GM19397 (cell line): ENCODE measurements around the gene TMEM121.

Source experiments
- ATAC-seq: cut with Tn5 transposase; IDR thresholded peaks from one replicate; pipeline ENCODE4 v1.9.1; 2021; ENCODE audit warnings: mild to moderate bottlenecking, moderate library complexity; ENCODE audit not compliant: unreplicated experiment

Gene TMEM121

GRCh38 chr14:105497671-105498429 lies 28.5 kb upstream of the TMEM121 start:
- ATAC-seq: no peak

GRCh38 chr14:105498430-105499255 lies 27.7 kb upstream of the TMEM121 start:
- no peak for ATAC-seq

- ATAC-seq: no peak
Observed at GRCh38 chr14:105499256-105500035, 26.9 kb upstream of the TMEM121 start.

GRCh38 chr14:105500036-105500725 lies 26.2 kb upstream of the TMEM121 start:
- no peak for ATAC-seq

- ATAC-seq: no peak
Observed at GRCh38 chr14:105500726-105501101, 25.7 kb upstream of the TMEM121 start.

GRCh38 chr14:105501504-105502291 lies 24.7 kb upstream of the TMEM121 start:
- no peak for ATAC-seq

- ATAC-seq: no peak
Observed at GRCh38 chr14:105502446-105503295, 23.7 kb upstream of the TMEM121 start.

GRCh38 chr14:105503296-105503640 lies 23.1 kb upstream of the TMEM121 start:
- no peak for ATAC-seq

- ATAC-seq: no peak
Observed at GRCh38 chr14:105503935-105504692, 22.3 kb upstream of the TMEM121 start.

GRCh38 chr14:105505101-105505500 lies 21.3 kb upstream of the TMEM121 start:
- no peak for ATAC-seq

GRCh38 chr14:105507247-105507646 lies 19.1 kb upstream of the TMEM121 start:
- no peak for ATAC-seq

GRCh38 chr14:105508069-105508468 lies 18.3 kb upstream of the TMEM121 start:
- no peak for ATAC-seq

GRCh38 chr14:105508601-105509000 lies 17.8 kb upstream of the TMEM121 start:
- no peak for ATAC-seq

GRCh38 chr14:105517096-105517495 lies 9.3 kb upstream of the TMEM121 start:
- no peak for ATAC-seq

GRCh38 chr14:105519946-105520698 lies 6.3 kb upstream of the TMEM121 start:
- ATAC-seq: no peak

GRCh38 chr14:105525326-105525725 lies 1.1 kb upstream of the TMEM121 start:
- ATAC-seq: no peak

- ATAC-seq: no peak
Observed at GRCh38 chr14:105526776-105527380, 495 bp downstream of the TMEM121 start.
